Spleen (tissue), 11 donors: ENCODE data around the gene ITPKB. TPM values are rescaled to one million over a fixed set of nuclear protein-coding genes. Genes with fewer than 3 reads are reported as not detected.
"Not testable (repeated sequence)": the region's sequence is repeated elsewhere in the genome, so short reads cannot be mapped to it uniquely, and the experiment has no call there.

ENCODE experiments used
- DNase-seq: peaks from one replicate; pipeline ENCODE4 v3.0.0-alpha.2; 2020
- H3K27ac ChIP-seq, 8 donors: fragments of 200-600 bp; sonication (generic) in 7 of 8; 1 replicate in 4 of 8; 2 replicates in 4 of 8; pipeline versions ENCODE4 v1.5.0 to v1.8.0; 2016 to 2021; ENCODE audit warnings: inconsistent platforms in 4 of 8, mild to moderate bottlenecking in 4 of 8, moderate library complexity in 1 of 8
- H3K27me3 ChIP-seq, 7 donors: fragments of 200-600 bp; sonication (generic) in 6 of 7; replicated peaks in 1 of 7; 1 replicate in 4 of 7; 2 replicates in 3 of 7; pipeline versions ENCODE4 v1.5.0 to v1.8.0; 2016 to 2021; ENCODE audit warnings: inconsistent platforms in 3 of 7, mild to moderate bottlenecking in 1 of 7
- H3K36me3 ChIP-seq, 6 donors: fragments of 200-600 bp; sonication (generic) in 5 of 6; 1 replicate in 4 of 6; 2 replicates in 2 of 6; pipeline versions ENCODE4 v1.5.0 to v1.8.0; 2016 to 2021; ENCODE audit warnings: inconsistent platforms in 2 of 6
- H3K4me1 ChIP-seq, 6 donors: fragments of 200-600 bp; sonication (generic) in 5 of 6; 1 replicate in 3 of 6; 2 replicates in 3 of 6; pipeline versions ENCODE4 v1.5.0 to v1.8.0; 2016 to 2021; ENCODE audit warnings: inconsistent platforms in 3 of 6
- H3K4me3 ChIP-seq, 8 donors: fragments of 200-600 bp; sonication (generic) in 7 of 8; 1 replicate in 4 of 8; 2 replicates in 4 of 8; pipeline versions ENCODE4 v1.5.0 to v1.8.0; 2016 to 2021; ENCODE audit warnings: inconsistent platforms in 4 of 8, mild to moderate bottlenecking in 4 of 8, moderate library complexity in 2 of 8
- H3K9me3 ChIP-seq, 8 donors: fragments of 200-600 bp; sonication (generic) in 7 of 8; 1 replicate in 4 of 8; 2 replicates in 4 of 8; pipeline versions ENCODE4 v1.5.0 to v1.8.0; 2016 to 2021; ENCODE audit warnings: inconsistent platforms in 4 of 8
- POLR2A ChIP-seq, 3 donors: fragments of 450-650 bp; IDR thresholded peaks; one replicate each; pipeline ENCODE4 v1.5.1; 2017; ENCODE audit warnings: antibody characterized with exemption in 3 of 3, mild to moderate bottlenecking in 1 of 3
- POLR2AphosphoS5 ChIP-seq, 3 donors: sonication (generic); formaldehyde crosslinking; IDR thresholded peaks; one replicate each; pipeline ENCODE4 v1.5.1; 2017; ENCODE audit warnings: antibody characterized with exemption in 3 of 3
- WGBS, 5 donors: extraction: QIAGEN DNeasy Blood & Tissue Kit in 3 of 5; methylation state at CpG; one replicate each; pipeline versions ENCODE4 v1.1.5 to v1.1.7; 2013 to 2018; 5-methylcytosine and 5-hydroxymethylcytosine counted together
- intact Hi-C: fragments of 100-400 bp; cut with DNase I; formaldehyde crosslinking; loops from one replicate; pipeline ENCODE4 v1.15.0; 2023; ENCODE audit warnings: low total_unique reads
- polyA plus RNA-seq, 3 donors: library from polyadenylated mRNA; stranded (reverse); fragments of 200-250 nt; gene quantifications; one replicate each; pipeline ENCODE4 v1.2.1, GENCODE V29; 2013
- total RNA-seq, 7 donors: library from RNA; depleted of rRNA in 3 of 7; stranded (reverse); fragments of >200 nt in 3 of 7; fragmentation: NEBNext Ultra II Directional in 4 of 7; extraction: Animal tissue kit (Norgen Biotek cat#: 25700) in 4 of 7; gene quantifications; one replicate each; pipeline versions ENCODE4 v1.1.0 to v1.2.1, GENCODE V29; 2016 to 2021
- TF ChIP-seq, protein P1 (sequence below), 11 experiments: fragments of 200-600 bp in 7 of 11; fragments of 450-650 bp in 4 of 11; sonication (generic) in 4 of 11; IDR thresholded peaks in 8 of 11; conservative IDR thresholded peaks in 3 of 11; 1 replicate in 7 of 11; 2 replicates in 4 of 11; pipeline versions ENCODE4 v1.4.0 to v1.8.0; 2016 to 2021; ENCODE audit warnings: antibody characterized with exemption in 11 of 11, inconsistent platforms in 4 of 11, mild to moderate bottlenecking in 1 of 11
- donor health status: healthy with polysubstance abuse.
- donor health status: DM: no; HTN: no; CAD: no; lungs with moderate emphysema.
- donor health status: DM: no; HTN: no; CAD: no.
- donor health status: Bipolar disorder and iron deficiency.
- donor health status: healthy.
- donor health status: DM: no; HTN: no; CAD: no.
- donor health status: DM: yes; HTN: yes; CAD: no.

Gene ITPKB
- total and polyA plus RNA-seq, 10 donors: 8.5 to 74.6 (median 59.6) TPM

DNA sequence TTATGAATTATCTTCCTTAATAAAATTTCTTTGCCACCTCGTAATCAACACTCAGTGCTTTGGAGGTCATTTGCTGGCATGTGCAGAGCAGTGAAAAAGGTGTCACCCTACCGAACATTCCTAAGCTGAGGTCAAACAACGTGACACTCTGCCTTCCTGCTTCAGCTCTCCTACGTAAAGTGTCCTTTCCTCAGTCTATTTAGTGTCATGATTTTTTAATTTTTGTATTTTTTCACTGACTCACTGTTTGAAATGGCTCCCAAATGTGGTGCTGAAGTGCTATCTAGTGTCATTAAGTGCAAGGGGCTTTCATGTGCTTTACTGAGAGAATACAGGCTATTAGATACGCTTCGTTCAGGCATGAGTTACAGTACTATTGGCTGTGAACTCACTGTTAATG is 37.0 kb upstream of the ITPKB start:
- H3K27me3 ChIP-seq: no peaks in the 10 kb centered on the region
- H3K4me3 ChIP-seq: no peak overlapping the region
- peaks cover 0 to 3% (median 0%) of the 10 kb centered on the region in 8 donors for H3K9me3 ChIP-seq
- no peaks in the 10 kb centered on the region for H3K36me3 ChIP-seq
- intact Hi-C loops: no loop called here
- DNase-seq: no peak
- H3K4me1 ChIP-seq: peaks cover 0 to 8% (median 0%) of the 10 kb centered on the region in 6 donors
- no peak overlapping the region for H3K27ac ChIP-seq
- TF ChIP-seq, protein P1, sequence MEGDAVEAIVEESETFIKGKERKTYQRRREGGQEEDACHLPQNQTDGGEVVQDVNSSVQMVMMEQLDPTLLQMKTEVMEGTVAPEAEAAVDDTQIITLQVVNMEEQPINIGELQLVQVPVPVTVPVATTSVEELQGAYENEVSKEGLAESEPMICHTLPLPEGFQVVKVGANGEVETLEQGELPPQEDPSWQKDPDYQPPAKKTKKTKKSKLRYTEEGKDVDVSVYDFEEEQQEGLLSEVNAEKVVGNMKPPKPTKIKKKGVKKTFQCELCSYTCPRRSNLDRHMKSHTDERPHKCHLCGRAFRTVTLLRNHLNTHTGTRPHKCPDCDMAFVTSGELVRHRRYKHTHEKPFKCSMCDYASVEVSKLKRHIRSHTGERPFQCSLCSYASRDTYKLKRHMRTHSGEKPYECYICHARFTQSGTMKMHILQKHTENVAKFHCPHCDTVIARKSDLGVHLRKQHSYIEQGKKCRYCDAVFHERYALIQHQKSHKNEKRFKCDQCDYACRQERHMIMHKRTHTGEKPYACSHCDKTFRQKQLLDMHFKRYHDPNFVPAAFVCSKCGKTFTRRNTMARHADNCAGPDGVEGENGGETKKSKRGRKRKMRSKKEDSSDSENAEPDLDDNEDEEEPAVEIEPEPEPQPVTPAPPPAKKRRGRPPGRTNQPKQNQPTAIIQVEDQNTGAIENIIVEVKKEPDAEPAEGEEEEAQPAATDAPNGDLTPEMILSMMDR (IDR thresholded peaks at IDR 0.05 in 8 of 11, conservative IDR thresholded peaks at IDR 0.05 in 3 of 11): no peak
- TF ChIP-seq POLR2A (IDR thresholded peaks at IDR 0.05): no peak
- TF ChIP-seq POLR2AphosphoS5 (IDR thresholded peaks at IDR 0.05): no peak
- WGBS, 5 donors: 79 to 88% (median 84%) methylated on average over 6 of the region's 6 CpGs

DNA sequence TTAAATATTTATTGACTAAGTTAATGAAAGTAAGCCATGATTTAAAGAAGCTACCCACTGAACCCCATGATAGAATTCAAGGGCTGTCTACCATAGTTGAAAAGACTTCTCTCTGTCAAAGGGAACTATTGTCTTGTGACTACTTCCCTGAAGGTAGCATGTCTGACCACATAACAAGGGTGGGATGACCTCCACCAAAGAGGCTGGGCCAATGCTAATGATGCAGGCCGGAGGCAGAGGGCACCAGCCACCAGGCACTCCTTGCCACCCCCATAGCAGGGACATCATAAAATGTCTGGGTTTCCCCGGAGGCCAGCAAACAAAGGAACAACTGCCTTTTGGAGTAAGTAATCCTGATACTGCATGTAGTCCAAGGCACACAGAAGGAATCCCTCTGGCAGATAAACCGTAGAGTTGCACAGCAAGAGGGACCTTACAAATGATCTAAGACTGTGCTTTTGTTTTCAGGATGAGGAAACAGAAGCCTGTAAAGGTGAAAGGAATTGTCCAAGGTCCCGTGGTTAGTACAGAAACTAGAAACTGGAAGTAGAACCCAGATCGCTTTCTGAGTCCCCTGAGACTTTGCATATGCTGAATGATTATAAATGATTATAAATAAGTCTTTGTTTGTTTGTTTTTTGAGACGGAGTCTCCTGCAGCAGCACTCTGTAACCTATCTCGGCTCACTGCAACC is 33.5 kb upstream of the ITPKB start:
- Histone ChIP-seq H3K4me3 (no peak overlapping the region), H3K27ac (no peak overlapping the region), H3K36me3 (no peaks in the 10 kb centered on the region), H3K9me3 (peaks cover 0 to 3% (median 0%) of the 10 kb centered on the region in 8 donors), H3K27me3 (no peaks in the 10 kb centered on the region), H3K4me1 (peaks cover 0 to 8% (median 0%) of the 10 kb centered on the region in 6 donors)
- no peak for DNase-seq
- no peak for TF ChIP-seq POLR2A (IDR thresholded peaks at IDR 0.05)
- TF ChIP-seq POLR2AphosphoS5 (IDR thresholded peaks at IDR 0.05): no peak
- TF ChIP-seq, protein P1 (IDR thresholded peaks at IDR 0.05 in 8 of 11, conservative IDR thresholded peaks at IDR 0.05 in 3 of 11): no peak
- intact Hi-C loops: no loop called here
- 53 to 73% (median 68%) methylated on average over 7 of the region's 7 CpGs for WGBS, 5 donors

DNA sequence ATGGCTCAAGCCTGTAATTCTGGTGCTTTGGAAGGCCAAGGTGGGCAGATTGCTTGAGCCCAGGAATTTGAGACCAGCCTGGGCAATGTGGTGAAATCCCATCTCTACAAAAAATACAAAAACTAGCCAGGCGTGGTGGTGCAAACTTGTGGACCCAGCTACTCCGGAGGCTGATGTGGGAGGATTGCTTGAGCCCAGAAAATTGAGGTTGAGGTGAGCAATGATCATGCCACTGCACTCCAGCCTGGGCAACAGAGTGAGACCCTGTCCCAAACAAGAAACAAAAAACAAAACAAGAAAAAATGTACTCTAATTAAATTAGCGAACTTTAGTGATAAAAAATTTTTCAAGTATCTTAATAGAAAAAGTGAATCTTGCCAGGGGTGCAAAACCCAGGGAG is 28.1 kb upstream of the ITPKB start:
- H3K27me3 ChIP-seq, H3K36me3 ChIP-seq, H3K4me3 ChIP-seq, H3K27ac ChIP-seq, H3K4me1 ChIP-seq, H3K9me3 ChIP-seq, intact Hi-C loops, DNase-seq: not testable (repeated sequence)
- WGBS, 5 donors: 93 to 99% (median 96%) methylated on average over 3 of the region's 3 CpGs

- Histone ChIP-seq H3K27ac (no peak overlapping the region), H3K9me3 (no peaks in the 10 kb centered on the region), H3K36me3 (no peaks in the 10 kb centered on the region), H3K4me3 (no peak overlapping the region), H3K27me3 (peaks cover 0 to 7% (median 0%) of the 10 kb centered on the region in 7 donors), H3K4me1 (peaks cover 0 to 4% (median 0%) of the 10 kb centered on the region in 6 donors)
- no peak for DNase-seq
- intact Hi-C loops: no loop called here
- TF ChIP-seq POLR2AphosphoS5 (IDR thresholded peaks at IDR 0.05): no peak
- TF ChIP-seq, protein P1 (IDR thresholded peaks at IDR 0.05 in 8 of 11, conservative IDR thresholded peaks at IDR 0.05 in 3 of 11): no peak
- TF ChIP-seq POLR2A (IDR thresholded peaks at IDR 0.05): no peak
- whole genome bisulfite sequencing, 5 donors: 74 to 87% (median 84%) methylated on average over 3 of the region's 3 CpGs
These were observed 27.5 kb upstream of the ITPKB start for GRCh38 chr1:226766565-226766964.
